OCI-LY1 (cell line): Measurements from ENCODE around the gene WLS.

Experiments used
- CTCF ChIP-seq: fragments of 200-600 bp; sonication (generic), shearing (Covaris generic); IDR thresholded peaks from 2 replicates; pipeline ENCODE4 v1.5.1; 2017; ENCODE audit warnings: mild to moderate bottlenecking, antibody characterized with exemption, low read length, moderate library complexity, mixed read lengths
- EZH2 ChIP-seq: fragments of 200-600 bp; sonication (generic), shearing (Covaris generic); IDR thresholded peaks from 2 replicates; pipeline ENCODE4 v1.8.0; 2017; ENCODE audit warnings: borderline replicate concordance, mixed run types, mild to moderate bottlenecking, antibody characterized with exemption, low read length, moderate library complexity, mixed read lengths

GRCh38 chr1:68210027-68210426, 22.3 kb downstream of the WLS start:
- TF ChIP-seq CTCF (no peak), EZH2 (no peak)
